Dendritic cell treated with granulocyte-macrophage colony-stimulating factor and Interleukin-4, amounts not matched to agents 40 ng/mL and 50 ng/mL, for 4 days (primary cell): ENCODE measurements around the gene NFASC.

Experiments used
- H3K27ac Mint-ChIP-seq: one replicate; pipeline ENCODE4 v1.8.0; 2022; ENCODE audit warnings: mild to moderate bottlenecking, mixed read lengths
- H3K27me3 Mint-ChIP-seq: one replicate; pipeline ENCODE4 v1.8.0; 2022; ENCODE audit warnings: mild to moderate bottlenecking, mixed read lengths
- H3K36me3 Mint-ChIP-seq: one replicate; pipeline ENCODE4 v1.8.0; 2022; ENCODE audit warnings: low read depth, mixed read lengths
- H3K4me1 Mint-ChIP-seq: one replicate; pipeline ENCODE4 v1.8.0; 2022; ENCODE audit warnings: low read depth, mixed read lengths
- H3K4me3 Mint-ChIP-seq: one replicate; pipeline ENCODE4 v1.8.0; 2022; ENCODE audit warnings: mild to moderate bottlenecking, moderate library complexity, mixed read lengths
- H3K9me3 Mint-ChIP-seq: one replicate; pipeline ENCODE4 v1.8.0; 2022; ENCODE audit warnings: mixed read lengths
- intact Hi-C: fragments of 100-400 bp; cut with micrococcal nuclease; formaldehyde crosslinking; loops from one replicate; pipeline ENCODE4 v1.15.0; 2022

Gene NFASC

GRCh38 chr1:204870160-204870912 lies at the start of gene NFASC:
Gene NFASC, plus strand, starts transcription at chr1:204870862. Its CDS starts 73,454 bp downstream, at chr1:204944316.
- Mint-ChIP-seq H3K4me3 (no peak within 1 kb of the TSS), H3K27ac (no peak within 1 kb of the TSS), H3K9me3 (no peaks in the 10 kb centered on the region), H3K4me1 (no peaks in the 10 kb centered on the region), H3K27me3 (peaks cover 4% of the 10 kb centered on the region), H3K36me3 (no peaks in the 10 kb centered on the region)
- intact Hi-C loops: no loop called here

- Mint-ChIP-seq H3K9me3 (no peaks in the 10 kb centered on the region), H3K4me3 (no peak overlapping the region), H3K4me1 (no peaks in the 10 kb centered on the region), H3K27me3 (peaks cover 28% of the 10 kb centered on the region), H3K27ac (no peak overlapping the region), H3K36me3 (no peaks in the 10 kb centered on the region)
- intact Hi-C loops: no loop called here
Measured at GRCh38 chr1:204821476-204821875, 49.2 kb upstream of the NFASC start.

GRCh38 chr1:204821924-204822323 lies 48.7 kb upstream of the NFASC start:
- H3K36me3 Mint-ChIP-seq: no peaks in the 10 kb centered on the region
- no peaks in the 10 kb centered on the region for H3K9me3 Mint-ChIP-seq
- intact Hi-C loops: no loop called here
- no peak overlapping the region for H3K27ac Mint-ChIP-seq
- H3K4me3 Mint-ChIP-seq: no peak overlapping the region
- peaks cover 32% of the 10 kb centered on the region for H3K27me3 Mint-ChIP-seq
- H3K4me1 Mint-ChIP-seq: no peaks in the 10 kb centered on the region

GRCh38 chr1:204826970-204827369 lies 43.7 kb upstream of the NFASC start:
- Mint-ChIP-seq H3K36me3 (no peaks in the 10 kb centered on the region), H3K27ac (no peak overlapping the region), H3K4me3 (no peak overlapping the region), H3K27me3 (peaks cover 71% of the 10 kb centered on the region), H3K9me3 (no peaks in the 10 kb centered on the region), H3K4me1 (no peaks in the 10 kb centered on the region)
- intact Hi-C loops: no loop called here

- no peaks in the 10 kb centered on the region for H3K36me3 Mint-ChIP-seq
- H3K27ac Mint-ChIP-seq: no peak overlapping the region
- H3K27me3 Mint-ChIP-seq: peaks cover 72% of the 10 kb centered on the region
- H3K4me3 Mint-ChIP-seq: no peak overlapping the region
- no peaks in the 10 kb centered on the region for H3K9me3 Mint-ChIP-seq
- H3K4me1 Mint-ChIP-seq: no peaks in the 10 kb centered on the region
- intact Hi-C loops: no loop called here
Measured at GRCh38 chr1:204828352-204828850, 42.3 kb upstream of the NFASC start.

GRCh38 chr1:204829133-204829825 lies 41.4 kb upstream of the NFASC start:
- Mint-ChIP-seq H3K9me3 (no peaks in the 10 kb centered on the region), H3K36me3 (no peaks in the 10 kb centered on the region), H3K4me1 (no peaks in the 10 kb centered on the region), H3K27me3 (peaks cover 70% of the 10 kb centered on the region), H3K4me3 (no peak overlapping the region), H3K27ac (no peak overlapping the region)
- intact Hi-C loops: no loop called here

- Mint-ChIP-seq H3K36me3 (no peaks in the 10 kb centered on the region), H3K9me3 (no peaks in the 10 kb centered on the region), H3K4me3 (no peak overlapping the region), H3K27me3 (peaks cover 65% of the 10 kb centered on the region), H3K4me1 (no peaks in the 10 kb centered on the region), H3K27ac (no peak overlapping the region)
- intact Hi-C loops: no loop called here
Measured at GRCh38 chr1:204830747-204831146, 39.9 kb upstream of the NFASC start.

GRCh38 chr1:204831186-204831585 lies 39.5 kb upstream of the NFASC start:
- no peaks in the 10 kb centered on the region for H3K9me3 Mint-ChIP-seq
- peaks cover 63% of the 10 kb centered on the region for H3K27me3 Mint-ChIP-seq
- no peak overlapping the region for H3K27ac Mint-ChIP-seq
- intact Hi-C loops: no loop called here
- H3K4me3 Mint-ChIP-seq: no peak overlapping the region
- no peaks in the 10 kb centered on the region for H3K36me3 Mint-ChIP-seq
- H3K4me1 Mint-ChIP-seq: no peaks in the 10 kb centered on the region

GRCh38 chr1:204834336-204834735 lies 36.3 kb upstream of the NFASC start:
- H3K36me3 Mint-ChIP-seq: no peaks in the 10 kb centered on the region
- no peaks in the 10 kb centered on the region for H3K9me3 Mint-ChIP-seq
- intact Hi-C loops: no loop called here
- no peaks in the 10 kb centered on the region for H3K4me1 Mint-ChIP-seq
- H3K27me3 Mint-ChIP-seq: peaks cover 40% of the 10 kb centered on the region
- H3K4me3 Mint-ChIP-seq: no peak overlapping the region
- H3K27ac Mint-ChIP-seq: no peak overlapping the region

- no peaks in the 10 kb centered on the region for H3K4me1 Mint-ChIP-seq
- intact Hi-C loops: no loop called here
- peaks cover 38% of the 10 kb centered on the region for H3K27me3 Mint-ChIP-seq
- H3K9me3 Mint-ChIP-seq: no peaks in the 10 kb centered on the region
- no peak overlapping the region for H3K27ac Mint-ChIP-seq
- no peak overlapping the region for H3K4me3 Mint-ChIP-seq
- no peaks in the 10 kb centered on the region for H3K36me3 Mint-ChIP-seq
Measured at GRCh38 chr1:204834752-204835151, 35.9 kb upstream of the NFASC start.

- H3K4me3 Mint-ChIP-seq: no peak overlapping the region
- H3K27ac Mint-ChIP-seq: no peak overlapping the region
Measured at GRCh38 chr1:204835737-204836136, 34.9 kb upstream of the NFASC start.

GRCh38 chr1:204836856-204837255 lies 33.8 kb upstream of the NFASC start:
- Mint-ChIP-seq H3K9me3 (no peaks in the 10 kb centered on the region), H3K4me3 (no peak overlapping the region), H3K36me3 (no peaks in the 10 kb centered on the region), H3K4me1 (no peaks in the 10 kb centered on the region), H3K27me3 (peaks cover 21% of the 10 kb centered on the region), H3K27ac (no peak overlapping the region)
- intact Hi-C loops: no loop called here

More at GRCh38 chr1:204835737-204836136, 34.9 kb upstream of the NFASC start:
- intact Hi-C loops: no loop called here
- Mint-ChIP-seq H3K4me1 (no peaks in the 10 kb centered on the region), H3K27me3 (peaks cover 30% of the 10 kb centered on the region), H3K9me3 (no peaks in the 10 kb centered on the region), H3K36me3 (no peaks in the 10 kb centered on the region)

- no peaks in the 10 kb centered on the region for H3K4me1 Mint-ChIP-seq
- peaks cover 16% of the 10 kb centered on the region for H3K27me3 Mint-ChIP-seq
Measured at GRCh38 chr1:204837440-204838084, 33.1 kb upstream of the NFASC start.

GRCh38 chr1:204841316-204841715 lies 29.3 kb upstream of the NFASC start:
- Mint-ChIP-seq H3K4me3 (no peak overlapping the region), H3K9me3 (no peaks in the 10 kb centered on the region), H3K36me3 (no peaks in the 10 kb centered on the region), H3K4me1 (no peaks in the 10 kb centered on the region), H3K27ac (no peak overlapping the region), H3K27me3 (peaks cover 10% of the 10 kb centered on the region)
- intact Hi-C loops: no loop called here

More at GRCh38 chr1:204837440-204838084, 33.1 kb upstream of the NFASC start:
- intact Hi-C loops: no loop called here
- Mint-ChIP-seq H3K4me3 (no peak overlapping the region), H3K36me3 (no peaks in the 10 kb centered on the region), H3K9me3 (no peaks in the 10 kb centered on the region), H3K27ac (no peak overlapping the region)
